HepG2 (cell line): ENCODE results near the gene SCAND1. TPM values are rescaled to one million over a fixed set of nuclear protein-coding genes. Genes with fewer than 3 reads are reported as not detected.

Source experiments
- ATAC-seq: fragments of 200-7000 bp; cut with Tn5 transposase; 3 replicates; pipeline ENCODE4 v1.9.1; 2020; ENCODE audit warnings: mild to moderate bottlenecking, moderate library complexity
- BruUV-seq: library from RNA; stranded (reverse); fragments of 400-500 nt; replicated peaks from 2 replicates; lab custom pipeline; 2021; lab: Mats Ljungman, UMichigan
- CTCF ChIA-PET: fragments of 300-600 bp; formaldehyde crosslinking; extraction: SDS; loops from one replicate; lab custom pipeline; 2021; ENCODE audit warnings: low total read pairs, inconsistent platforms, low intra/inter-chr PET ratio; lab: Yijun Ruan, JAX
- POLR2A ChIA-PET: fragments of 350-600 bp; sonication (Branson Sonifier 250); formaldehyde crosslinking; loops from one replicate; lab custom pipeline; 2020; ENCODE audit warnings: antibody characterized with exemption, inconsistent platforms; lab: Yijun Ruan, JAX
- DNase-seq: peaks from one replicate; pipeline ENCODE4 v3.0.0-alpha.2; 2015; ENCODE audit warnings: low spot score
- FAIRE-seq: peaks from 3 replicates; lab custom pipeline; 2011; peaks lifted over from hg19 to GRCh38; lab: Jason Lieb, UNC
- H2AFZ ChIP-seq: one replicate; pipeline ENCODE4 v1.6.1; 2011; ENCODE audit warnings: low read length, inconsistent platforms
- H3K27ac ChIP-seq: fragments of 300-600 bp; 3 replicates; pipeline ENCODE4 v1.8.0; 2011; ENCODE audit warnings: mixed run types, mild to moderate bottlenecking, mixed read lengths, low read length, inconsistent platforms; ENCODE audit not compliant: insufficient read depth; ENCODE audit errors: extremely low read length
- H3K27me3 ChIP-seq, 2 experiments: fragments of 200-600 bp in 1 of 2; 2 replicates in 1 of 2; 3 replicates in 1 of 2; pipeline versions ENCODE4 v1.6.0 to v1.8.0; 2011; ENCODE audit warnings: low read length in 2 of 2, mild to moderate bottlenecking in 2 of 2, moderate library complexity in 2 of 2, inconsistent platforms in 1 of 2; ENCODE audit not compliant: insufficient read depth in 2 of 2, control insufficient read depth in 1 of 2
- H3K36me3 ChIP-seq, 2 experiments: fragments of 200-600 bp in 1 of 2; replicated peaks in 1 of 2; 2 replicates in 1 of 2; 3 replicates in 1 of 2; pipeline versions ENCODE4 v1.5.1 to v1.8.0; 2011; ENCODE audit warnings: low read length in 2 of 2, inconsistent platforms in 1 of 2; ENCODE audit not compliant: insufficient read depth in 2 of 2, control insufficient read depth in 1 of 2
- H3K4me1 ChIP-seq: 2 replicates; pipeline ENCODE4 v1.5.1; 2012; ENCODE audit warnings: low read length, inconsistent platforms; ENCODE audit not compliant: insufficient read depth
- H3K4me2 ChIP-seq: 2 replicates; pipeline ENCODE4 v1.6.0; 2011; ENCODE audit warnings: low read depth, low read length, inconsistent platforms
- H3K4me3 ChIP-seq, 3 experiments: fragments of 200-600 bp in 1 of 3; sonication (generic), shearing (Covaris generic) in 1 of 3; replicated peaks in 1 of 3; 2 replicates each; pipeline ENCODE4 v1.5.1; 2011 to 2016; ENCODE audit warnings: low read length in 3 of 3, inconsistent platforms in 2 of 3, low read depth in 2 of 3, mild to moderate bottlenecking in 2 of 3, control low read depth in 1 of 3, mixed read lengths in 1 of 3; ENCODE audit not compliant: insufficient read depth in 1 of 3
- H3K79me2 ChIP-seq: one replicate; pipeline ENCODE4 v1.6.1; 2011; ENCODE audit warnings: low read length, inconsistent platforms; ENCODE audit not compliant: insufficient read depth
- H3K9ac ChIP-seq: 2 replicates; pipeline ENCODE4 v1.6.0; 2011; ENCODE audit warnings: mild to moderate bottlenecking, low read depth, low read length, inconsistent platforms; ENCODE audit not compliant: insufficient read depth
- H3K9me3 ChIP-seq: 2 replicates; pipeline ENCODE4 v1.5.1; 2012; ENCODE audit warnings: mild to moderate bottlenecking, low read length
- H4K20me1 ChIP-seq: 2 replicates; pipeline ENCODE4 v1.6.0; 2011; ENCODE audit warnings: inconsistent platforms, mild to moderate bottlenecking, low read length, moderate library complexity; ENCODE audit not compliant: insufficient read depth
- GPBP1L1 ChIP-seq: sonication (generic); formaldehyde crosslinking; IDR thresholded peaks from 2 replicates; pipeline ENCODE4 v1.5.0; 2020; ENCODE audit warnings: mild to moderate bottlenecking, missing genetic modification reagents
- IRX3 ChIP-seq: sonication (generic); formaldehyde crosslinking; IDR thresholded peaks from 2 replicates; pipeline ENCODE4 v1.8.1; 2023; ENCODE audit warnings: mild to moderate bottlenecking, low read depth, missing genetic modification reagents, borderline replicate concordance
- KLF9 ChIP-seq: IDR thresholded peaks from 2 replicates; pipeline ENCODE4 v1.6.1; 2016; ENCODE audit warnings: low read depth
- SATB2 ChIP-seq: sonication (generic); formaldehyde crosslinking; IDR thresholded peaks from 2 replicates; pipeline ENCODE4 v1.5.0; 2020; ENCODE audit warnings: missing genetic modification reagents
- TAF1 ChIP-seq: sonication (generic); formaldehyde crosslinking; IDR thresholded peaks from 2 replicates; pipeline ENCODE4 v1.4.0; 2020; ENCODE audit warnings: missing genetic modification reagents
- TARDBP ChIP-seq: sonication (generic); formaldehyde crosslinking; IDR thresholded peaks from 2 replicates; pipeline ENCODE4 v1.8.0; 2022; ENCODE audit warnings: mild to moderate bottlenecking, missing genetic modification reagents
- TFE3 ChIP-seq: IDR thresholded peaks from 2 replicates; pipeline ENCODE4 v1.6.1; 2016
- ZBTB42 ChIP-seq: sonication (generic); formaldehyde crosslinking; IDR thresholded peaks from 2 replicates; pipeline ENCODE4 v1.5.0; 2020; ENCODE audit warnings: mild to moderate bottlenecking, missing genetic modification reagents
- ZFP82 ChIP-seq: sonication (generic); formaldehyde crosslinking; IDR thresholded peaks from 2 replicates; pipeline ENCODE4 v1.5.1; 2020; ENCODE audit warnings: mild to moderate bottlenecking, missing genetic modification reagents, borderline replicate concordance
- ZNF546 ChIP-seq: sonication (generic); formaldehyde crosslinking; conservative IDR thresholded peaks from 2 replicates; pipeline ENCODE4 v1.8.1; 2023; ENCODE audit warnings: mild to moderate bottlenecking, missing genetic modification reagents
- ZNF678 ChIP-seq: sonication (generic); formaldehyde crosslinking; IDR thresholded peaks from 2 replicates; pipeline ENCODE4 v1.4.0; 2020; ENCODE audit warnings: mild to moderate bottlenecking, missing genetic modification reagents
- WGBS: methylation state at CpG from one replicate; pipeline ENCODE4 v1.1.6; 2017; ENCODE audit warnings: low lambda C conversion rate; 5-methylcytosine and 5-hydroxymethylcytosine counted together
- in situ Hi-C: cut with HindIII; loops from 2 replicates; pipeline ENCODE4 v1.10.0; 2017; ENCODE audit warnings: low pct_unique_long_range_greater_than_20kb; ENCODE audit not compliant: extremely low pct_ligation_motif_present
- intact Hi-C: fragments of 100-400 bp; cut with micrococcal nuclease; formaldehyde crosslinking; loops from one replicate; pipeline ENCODE4 v1.10.0; 2022; ENCODE audit not compliant: unreplicated experiment
- polyA plus RNA-seq, 8 experiments: library from polyadenylated mRNA; depleted of rRNA in 3 of 8; stranded (reverse) in 7 of 8; unstranded in 1 of 8; fragments of >200 nt; fragmentation: Illumina TruSeq in 4 of 8; extraction: Trizol in 4 of 8; gene quantifications; 2 replicates each; pipeline versions ENCODE4 v1.2.1 to v1.2.3, GENCODE V29; 2011 to 2016; ENCODE audit warnings: low read depth in 4 of 8, missing spikeins in 1 of 8, mixed read lengths in 1 of 8; ENCODE audit not compliant: insufficient read depth in 1 of 8
- total RNA-seq, 5 experiments: library from RNA; depleted of rRNA; stranded (reverse); fragments of >200 nt; fragmentation: Illumina TruSeq; extraction: Trizol; gene quantifications; 2 replicates each; pipeline ENCODE4 v1.2.3, GENCODE V29; 2016; ENCODE audit warnings: low read depth in 1 of 5
- TF ChIP-seq, protein P1 (sequence below), 2 experiments: sonication (generic) in 1 of 2; formaldehyde crosslinking in 1 of 2; IDR thresholded peaks; 2 replicates each; pipeline versions ENCODE4 v1.5.1 to v1.6.1; 2011 to 2020; ENCODE audit warnings: borderline replicate concordance in 1 of 2, low read depth in 1 of 2, low read length in 1 of 2, mild to moderate bottlenecking in 1 of 2, missing genetic modification reagents in 1 of 2, moderate library complexity in 1 of 2
- TF ChIP-seq, protein P2 (sequence below): sonication (generic); formaldehyde crosslinking; IDR thresholded peaks from 2 replicates; pipeline ENCODE4 v1.8.1; 2023; ENCODE audit warnings: mild to moderate bottlenecking, missing genetic modification reagents

The SCAND1 gene
- total and polyA plus RNA-seq, 2 of the 13 experiments (the other 11 are each of a cell fraction or from before 2014, with no cell fraction given): 19.3 to 109 TPM

DNA sequence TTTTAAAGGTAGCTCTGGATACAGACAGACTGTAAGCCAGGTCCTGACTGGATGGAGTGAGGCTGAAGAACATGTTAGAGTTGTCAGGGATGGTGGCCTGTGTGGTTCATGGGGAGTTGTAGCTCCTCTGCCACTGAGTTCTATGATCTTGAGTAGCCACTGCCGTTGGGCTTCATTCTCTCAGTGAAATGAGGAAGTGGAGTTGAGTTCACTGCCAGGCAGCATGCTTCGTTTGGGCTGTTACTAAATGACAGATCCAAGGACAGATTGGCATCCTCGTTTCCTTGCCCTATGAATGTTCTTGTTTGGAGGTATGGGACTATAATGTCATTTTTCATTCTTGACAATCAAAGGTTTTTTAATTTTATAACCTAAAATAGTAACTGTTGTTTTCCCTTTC, 37.2 kb downstream of the SCAND1 start:
- POLR2A ChIA-PET: no interaction called here
- Histone ChIP-seq H3K9ac (no peak overlapping the region), H3K27ac (no peak overlapping the region), H3K79me2 (no peaks in the 10 kb centered on the region), H4K20me1 (no peaks in the 10 kb centered on the region), H3K4me1 (no peaks in the 10 kb centered on the region), H3K4me3 (no peak overlapping the region), H2AFZ (no peak overlapping the region), H3K27me3 (no peaks in the 10 kb centered on the region), H3K9me3 (no peaks in the 10 kb centered on the region), H3K36me3 (peaks cover 34 to 60% of the 10 kb centered on the region in 2 experiments), H3K4me2 (no peak overlapping the region)
- intact Hi-C loops: no loop called here
- CTCF ChIA-PET: no interaction called here
- FAIRE-seq: no peak
- no peak for ATAC-seq
- no TSS peak for BruUV-seq
- TF ChIP-seq IRX3 (CRISPR knock-in tag): no peak
- TF ChIP-seq TFE3: no peak
- TF ChIP-seq, protein P1, sequence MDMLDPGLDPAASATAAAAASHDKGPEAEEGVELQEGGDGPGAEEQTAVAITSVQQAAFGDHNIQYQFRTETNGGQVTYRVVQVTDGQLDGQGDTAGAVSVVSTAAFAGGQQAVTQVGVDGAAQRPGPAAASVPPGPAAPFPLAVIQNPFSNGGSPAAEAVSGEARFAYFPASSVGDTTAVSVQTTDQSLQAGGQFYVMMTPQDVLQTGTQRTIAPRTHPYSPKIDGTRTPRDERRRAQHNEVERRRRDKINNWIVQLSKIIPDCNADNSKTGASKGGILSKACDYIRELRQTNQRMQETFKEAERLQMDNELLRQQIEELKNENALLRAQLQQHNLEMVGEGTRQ (IDR thresholded peaks at IDR 0.05; ENCODE audit: low read depth, low read length): no peak
- TF ChIP-seq, protein P1 (CRISPR knock-in tag; IDR thresholded peaks at IDR 0.05; ENCODE audit: borderline replicate concordance): no peak
- no peak for DNase-seq
- WGBS: 86% methylated on average over 3 of the region's 3 CpGs
- in situ Hi-C loops: no loop called here

DNA sequence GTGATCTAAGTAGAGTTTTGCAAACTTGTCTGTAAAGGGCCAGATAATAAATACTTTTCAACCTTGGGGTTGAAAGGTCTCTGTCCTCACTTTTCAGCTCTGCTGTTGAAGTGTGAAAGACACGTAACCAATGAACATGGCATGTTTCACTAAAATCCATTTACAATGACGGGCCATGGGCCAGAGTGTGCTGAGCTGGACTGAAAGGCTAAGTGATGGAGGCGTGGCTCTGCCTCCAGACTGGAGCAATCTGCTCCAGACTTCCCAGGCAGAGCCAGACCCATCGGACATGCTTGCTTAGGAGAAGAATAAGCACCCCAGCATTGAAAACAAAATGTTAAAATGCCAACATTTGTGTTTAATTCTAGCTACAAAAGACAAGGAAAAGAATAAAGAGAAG, 41.4 kb downstream of the SCAND1 start:
- no TSS peak for BruUV-seq
- Histone ChIP-seq H3K9ac (no peak overlapping the region), H3K4me2 (no peak overlapping the region), H3K9me3 (no peaks in the 10 kb centered on the region), H3K36me3 (peaks cover 28 to 35% of the 10 kb centered on the region in 2 experiments), H3K27ac (no peak overlapping the region), H4K20me1 (no peaks in the 10 kb centered on the region), H2AFZ (no peak overlapping the region), H3K4me1 (no peaks in the 10 kb centered on the region), H3K27me3 (no peaks in the 10 kb centered on the region), H3K4me3 (no peak overlapping the region), H3K79me2 (no peaks in the 10 kb centered on the region)
- 97% methylated on average over 4 of the region's 4 CpGs for WGBS
- ATAC-seq: no peak
- in situ Hi-C loops: no loop called here
- POLR2A ChIA-PET: interaction anchor here (1.4 kb wide), 1 partner anchor 41 kb away, joined by 3 read pairs; the partner anchor contains the start of gene SCAND1
- CTCF ChIA-PET: no interaction called here
- no peak for FAIRE-seq
- intact Hi-C loops: no loop called here
- DNase-seq: no peak
- TF ChIP-seq ZNF678 (CRISPR knock-in tag) (no peak), TARDBP (CRISPR knock-in tag) (no peak), ZBTB42 (no peak), ZFP82 (no peak), GPBP1L1 (CRISPR knock-in tag) (no peak), IRX3 (CRISPR knock-in tag) (no peak), KLF9 (CRISPR knock-in tag) (no peak), ZNF546 (CRISPR knock-in tag) (no peak), TAF1 (CRISPR knock-in tag) (no peak), SATB2 (CRISPR knock-in tag) (no peak)
- TF ChIP-seq, protein P2, sequence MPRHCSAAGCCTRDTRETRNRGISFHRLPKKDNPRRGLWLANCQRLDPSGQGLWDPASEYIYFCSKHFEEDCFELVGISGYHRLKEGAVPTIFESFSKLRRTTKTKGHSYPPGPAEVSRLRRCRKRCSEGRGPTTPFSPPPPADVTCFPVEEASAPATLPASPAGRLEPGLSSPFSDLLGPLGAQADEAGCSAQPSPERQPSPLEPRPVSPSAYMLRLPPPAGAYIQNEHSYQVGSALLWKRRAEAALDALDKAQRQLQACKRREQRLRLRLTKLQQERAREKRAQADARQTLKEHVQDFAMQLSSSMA (CRISPR knock-in tag): no peak
